ENCODE measurements around the gene MACIR.

The MACIR gene

GRCh38 chr5:103315455-103315854, 56.9 kb downstream of the MACIR start:
- H3K4me3 ChIP-seq (ENCODE audit: low read depth, low read length), result no peak overlapping the region
- no peak for TF ChIP-seq CTCF (IDR thresholded peaks at IDR 0.05; ENCODE audit: borderline replicate concordance, insufficient read depth, low read depth, low read length)

GRCh38 chr5:103327451-103327850, 68.9 kb downstream of the MACIR start:
- TF ChIP-seq CTCF (IDR thresholded peaks at IDR 0.05; ENCODE audit: borderline replicate concordance, insufficient read depth, low read depth, low read length), result no peak
- no peak overlapping the region for H3K4me3 ChIP-seq (ENCODE audit: low read depth, low read length)

- no peak for TF ChIP-seq CTCF (IDR thresholded peaks at IDR 0.05; ENCODE audit: borderline replicate concordance, insufficient read depth, low read depth, low read length)
- no peak overlapping the region for H3K4me3 ChIP-seq (ENCODE audit: low read depth, low read length)
Observed at GRCh38 chr5:103327893-103328292, 69.3 kb downstream of the MACIR start.
